Measurements from ENCODE around the gene SLC38A8.

DNA sequence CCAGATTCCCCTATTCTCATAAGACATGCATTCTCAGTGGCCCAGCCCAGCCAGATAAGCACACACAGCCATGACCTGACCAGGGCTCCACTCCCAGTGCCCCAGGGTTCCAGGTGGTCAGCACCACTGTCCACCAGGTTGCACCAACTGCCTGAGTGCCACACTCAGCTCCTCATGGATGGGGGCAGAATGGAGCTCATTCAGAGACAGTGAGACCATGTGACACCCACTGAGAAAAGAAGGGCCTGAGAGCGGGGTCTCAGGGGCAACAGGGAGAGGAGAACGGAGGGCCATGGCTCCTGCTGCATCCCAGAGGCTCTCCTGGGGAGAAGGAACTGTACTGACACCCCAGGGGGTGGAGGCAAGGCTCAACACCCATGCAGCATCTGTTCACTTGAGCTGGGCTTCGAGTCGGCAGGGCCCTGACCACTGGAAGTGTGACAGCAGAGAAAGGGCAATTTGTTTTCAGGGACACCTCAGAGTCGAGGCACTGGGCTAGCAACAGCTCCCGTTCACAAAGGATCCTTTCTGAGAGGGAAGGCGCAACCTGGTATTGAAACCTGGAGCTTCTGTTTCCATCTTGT, 18.7 kb upstream of the SLC38A8 start:
- TF ChIP-seq CTCF (IDR thresholded peaks at IDR 0.05) (no peak), EZH2 (IDR thresholded peaks at IDR 0.05; ENCODE audit: borderline replicate concordance, insufficient read depth, low read depth, low read length, poor library complexity, severe bottlenecking) (no peak)
